HG03025 (cell line): ENCODE data around the gene PPP2R5B.

Experiments used
- ATAC-seq: cut with Tn5 transposase; IDR thresholded peaks from one replicate; pipeline ENCODE4 v1.9.1; 2021; ENCODE audit warnings: mild to moderate bottlenecking, moderate library complexity; ENCODE audit not compliant: unreplicated experiment, low FRiP score

PPP2R5B gene

DNA sequence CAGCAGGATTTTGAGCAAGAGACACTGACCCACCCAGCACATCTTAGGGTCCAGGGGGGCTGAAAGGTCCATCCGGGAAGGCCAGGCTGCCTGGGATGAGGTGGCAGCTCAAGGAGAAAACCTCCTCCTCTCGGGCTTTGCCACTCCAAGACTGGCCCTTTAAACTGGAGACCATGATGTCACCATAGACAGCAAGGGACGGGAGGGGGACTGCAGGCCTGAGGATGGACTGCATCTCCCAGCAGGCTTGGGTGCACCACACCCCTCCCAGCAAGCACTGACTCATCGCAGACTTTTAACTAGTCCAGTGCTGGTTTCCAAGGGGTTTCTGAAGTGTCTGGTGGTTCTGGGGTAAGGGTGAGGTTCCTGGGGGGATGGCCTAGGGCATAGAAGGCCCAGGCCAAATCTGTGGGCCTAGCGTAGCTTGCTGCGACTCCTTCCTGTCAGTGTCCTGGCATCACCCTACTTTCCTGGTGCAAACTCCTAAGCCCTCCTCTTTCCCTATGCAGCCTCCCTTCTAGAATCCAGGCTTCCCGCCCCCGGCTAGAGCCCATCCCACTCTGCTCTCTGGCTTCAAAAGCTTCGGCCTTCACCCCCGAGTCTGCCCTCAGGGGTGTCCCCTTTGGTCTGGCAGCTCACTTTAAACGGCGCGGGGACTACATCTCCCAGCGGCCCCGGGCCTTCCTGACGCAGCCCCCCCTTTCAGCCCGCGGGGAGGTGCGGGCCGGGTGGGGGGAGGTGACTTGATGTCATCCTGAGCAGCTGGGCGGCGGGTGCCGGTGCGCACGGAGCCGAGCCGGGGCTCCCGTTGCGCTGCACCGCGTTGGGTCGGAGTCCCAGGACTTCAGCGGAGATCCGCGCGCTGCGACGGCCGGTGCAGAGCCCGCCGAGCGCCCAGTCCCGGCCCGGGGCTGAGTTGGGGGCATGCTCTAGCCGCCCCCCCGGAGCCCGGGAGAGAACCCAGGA, at the start of gene PPP2R5B:
Gene PPP2R5B, plus strand, starts transcription at position 746 of the 966 bp plus-strand sequence. CDS start 1,046 bp downstream, outside the sequence.
- ATAC-seq, result peak; percentile 76

DNA sequence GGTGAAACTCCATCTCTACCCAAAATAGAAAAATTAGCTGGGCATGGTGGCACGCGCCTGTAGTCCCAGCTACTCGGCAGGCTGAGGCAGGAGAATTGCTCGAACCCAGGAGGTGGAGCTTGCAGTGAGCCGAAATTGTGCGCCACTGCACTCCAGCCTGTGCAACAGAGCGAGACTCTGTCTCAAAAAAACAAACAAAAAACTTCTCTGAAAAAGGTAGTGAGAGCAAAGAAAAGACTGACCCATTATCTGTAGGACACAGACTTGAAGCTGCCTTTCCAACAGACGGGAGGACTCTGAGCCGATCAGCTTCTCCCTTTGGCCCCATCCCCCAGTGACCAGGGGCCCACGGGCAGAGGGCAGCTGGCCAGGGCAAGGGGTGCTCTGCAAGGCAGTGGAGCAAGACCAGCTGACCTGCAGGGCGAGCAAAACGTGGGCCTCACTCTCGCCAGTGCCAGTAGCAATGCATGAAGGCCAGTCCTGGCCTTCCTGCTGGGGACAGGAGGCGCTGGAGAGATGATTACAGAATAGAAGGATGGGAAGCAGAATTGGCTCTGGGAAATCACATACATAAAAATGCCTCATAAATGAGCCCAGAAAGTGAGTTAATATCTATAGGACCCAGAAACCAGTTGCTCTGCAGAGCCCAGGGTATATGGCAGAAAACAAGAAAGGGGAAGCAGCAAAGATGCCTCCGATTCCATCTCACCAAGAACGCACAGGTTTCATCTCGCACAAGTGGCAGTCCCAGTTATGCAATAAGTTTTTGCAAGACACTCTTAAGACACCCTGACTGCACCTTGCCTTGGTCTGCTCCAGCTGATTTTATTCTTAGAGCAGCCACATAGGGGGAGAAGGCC, 48.9 kb upstream of the PPP2R5B start:
- ATAC-seq, result no peak

DNA sequence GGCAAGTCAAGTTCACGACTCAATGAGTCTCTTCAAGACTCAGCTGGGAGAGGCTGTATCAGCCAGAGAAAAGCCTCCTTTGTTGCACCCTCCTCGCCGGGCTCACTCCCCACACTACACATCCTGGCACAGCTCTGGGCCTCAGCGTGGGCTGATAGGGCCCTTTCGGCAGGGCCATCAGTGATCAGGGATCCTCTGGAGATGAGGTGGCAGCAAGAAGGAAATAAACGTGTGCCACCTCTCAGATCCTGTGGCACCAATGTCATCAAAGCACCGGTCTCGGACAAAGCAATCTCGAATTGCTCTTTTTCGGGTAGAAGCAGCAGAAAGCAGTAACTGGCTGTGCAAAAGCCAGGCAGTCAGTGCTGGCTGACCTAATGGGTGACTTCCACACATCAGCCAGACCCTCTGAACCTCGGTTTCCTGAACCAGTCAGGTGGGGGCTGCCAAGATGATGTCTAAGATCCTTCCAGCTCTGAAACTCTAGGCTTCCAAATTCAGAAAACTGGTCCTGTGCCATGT, 48.2 kb upstream of the PPP2R5B start:
- no peak for ATAC-seq

DNA sequence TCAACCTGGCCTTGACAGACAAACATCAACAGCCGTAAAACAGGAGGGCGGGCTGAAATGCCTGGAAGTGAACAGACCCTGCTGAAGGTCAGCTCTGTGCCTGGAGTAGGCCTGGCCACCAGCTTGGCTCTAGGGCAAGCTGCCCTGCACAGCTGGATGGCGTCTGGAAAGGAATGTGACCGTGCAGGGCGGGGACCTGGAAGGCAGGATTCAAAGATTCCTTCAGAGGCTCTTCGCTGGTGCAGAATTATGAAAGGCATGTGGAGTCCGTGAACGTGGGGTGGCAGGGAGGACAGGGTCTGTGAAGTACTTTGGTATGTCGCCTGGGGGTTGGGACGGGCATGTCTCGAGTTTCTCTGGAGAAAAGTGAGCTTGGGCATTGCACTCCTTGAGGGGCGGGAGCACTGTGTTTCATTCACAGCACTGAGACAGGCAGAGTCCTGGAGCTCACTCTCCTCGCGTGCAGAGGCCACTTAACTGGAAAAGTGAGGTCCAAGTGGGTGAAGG, 47.6 kb upstream of the PPP2R5B start:
- no peak for ATAC-seq

DNA sequence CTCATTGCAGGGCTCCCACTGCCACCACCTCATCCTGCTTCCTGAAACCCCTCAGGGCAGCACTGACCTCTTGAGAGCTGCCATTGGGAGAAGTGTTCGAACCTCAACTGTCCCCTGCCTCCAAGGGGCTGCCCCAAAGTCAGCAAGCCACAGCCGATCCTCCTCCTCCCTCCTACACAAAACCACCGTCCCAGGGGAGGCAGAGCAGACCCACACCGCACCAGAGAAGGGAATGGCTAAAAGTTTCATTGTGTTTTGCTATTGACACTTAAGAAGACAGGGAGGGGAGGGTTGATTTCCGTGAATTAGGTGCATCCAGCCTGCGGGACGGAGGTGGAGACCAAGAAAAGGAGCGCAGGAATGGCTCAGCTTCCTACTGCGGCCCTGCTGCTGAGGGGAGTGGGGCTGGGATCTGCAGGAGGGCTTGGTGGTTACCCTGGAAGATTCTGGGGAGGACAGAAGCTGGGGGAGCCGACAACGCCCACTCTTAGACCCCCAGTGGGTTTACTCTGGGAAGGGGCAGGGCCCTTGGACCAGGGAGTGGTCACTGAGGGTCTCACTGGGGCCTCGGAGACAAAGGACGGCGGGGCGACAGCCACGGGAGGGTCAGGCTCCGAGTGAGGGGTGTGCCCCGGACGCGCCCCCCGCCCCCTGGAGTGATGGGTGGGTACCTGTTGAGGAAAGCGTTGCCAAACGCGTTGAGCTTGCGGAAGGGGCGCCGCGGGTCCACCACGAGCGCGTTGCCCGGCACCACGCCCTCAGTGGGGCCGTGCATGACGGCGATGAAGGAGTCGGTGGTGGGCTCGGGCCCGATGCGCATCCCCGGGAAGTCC, 46.9 kb upstream of the PPP2R5B start:
- ATAC-seq, result peak; percentile 10

DNA sequence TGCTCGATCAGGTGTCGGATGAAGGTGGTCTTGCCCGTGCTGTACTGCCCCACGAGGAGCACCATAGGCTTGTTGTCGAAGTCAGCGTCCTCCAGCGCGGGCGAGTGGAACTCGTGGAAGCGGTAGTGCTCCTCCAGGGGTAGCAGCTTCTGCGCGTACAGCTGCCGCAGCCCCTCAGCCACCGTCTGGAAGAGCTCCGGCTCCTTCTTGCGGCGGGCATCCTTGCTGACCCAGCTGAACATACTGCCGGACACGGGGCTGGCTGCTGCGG, 46.3 kb upstream of the PPP2R5B start:
- ATAC-seq, result peak; percentile 18

DNA sequence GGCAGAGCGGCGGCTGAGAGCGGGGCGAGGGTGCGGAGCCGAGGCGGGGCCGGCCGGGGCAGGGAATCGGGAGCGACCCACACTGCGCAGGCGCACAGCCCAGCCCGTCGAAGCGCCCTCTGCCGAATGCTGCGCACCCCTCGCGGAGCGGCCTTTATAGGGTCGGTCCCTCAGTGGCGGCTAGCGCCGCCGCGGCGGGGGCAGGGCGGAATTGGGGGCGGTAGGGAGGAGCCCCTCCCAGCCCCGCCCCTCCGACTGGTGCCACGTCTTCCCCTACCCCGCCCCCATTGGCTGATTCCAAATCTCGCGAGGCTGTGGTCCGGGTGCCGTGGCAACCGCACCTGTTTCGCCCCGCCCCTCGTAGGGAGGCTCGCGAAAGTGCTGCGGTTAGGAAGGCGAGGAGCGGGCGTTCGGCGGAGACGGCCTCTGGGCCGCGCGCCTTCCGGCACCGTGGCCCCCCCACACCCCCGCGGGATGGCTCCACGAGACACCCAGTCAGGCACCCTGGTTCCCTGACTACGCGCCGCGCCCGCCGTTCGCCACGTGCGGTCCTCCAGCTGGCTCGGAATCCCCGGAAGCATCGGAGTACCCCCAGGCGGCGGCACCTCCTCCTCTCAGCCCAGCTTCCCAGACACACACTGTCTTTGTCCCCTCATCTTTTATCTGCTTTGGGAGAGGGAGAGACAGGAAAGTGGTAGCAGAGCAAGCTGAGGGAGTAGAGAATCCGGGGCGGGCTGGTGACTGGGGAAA, 45.8 kb upstream of the PPP2R5B start, which contains the start of gene EHD1:
Gene EHD1, minus strand, starts transcription at position 128 of the 750 bp plus-strand sequence. CDS start 157 bp downstream, outside the sequence.
- ATAC-seq, result peak; percentile 74

DNA sequence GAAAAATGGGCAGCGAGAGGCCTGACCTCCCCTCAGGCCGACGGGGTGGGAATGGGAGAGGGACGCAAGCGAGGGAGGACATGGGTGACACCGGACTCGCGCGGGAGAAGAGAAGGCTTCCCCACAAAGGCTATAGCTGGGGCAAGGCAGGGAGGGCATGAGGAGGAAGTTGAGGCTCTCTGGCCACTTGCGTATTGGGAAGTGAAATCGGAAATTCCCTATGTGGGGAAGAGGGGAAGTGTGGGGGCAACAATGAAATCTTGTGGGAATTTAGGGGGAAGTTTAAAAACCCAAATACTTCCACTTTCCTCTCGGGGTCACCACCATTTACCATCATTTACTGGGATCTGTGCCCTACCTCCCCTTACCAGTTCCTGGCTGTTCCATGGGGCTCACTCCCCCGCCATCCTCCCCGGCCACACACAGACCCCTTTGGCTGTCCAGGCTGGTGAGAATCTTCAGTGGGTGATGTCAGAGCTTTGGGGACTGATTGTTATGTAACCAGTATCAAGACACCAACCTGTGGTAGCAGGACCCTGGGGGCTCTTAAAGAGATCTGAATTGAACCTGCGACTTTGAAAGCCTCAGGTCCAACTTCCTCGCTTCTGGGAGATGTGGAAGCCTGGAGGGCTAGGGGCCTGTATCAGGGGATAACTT, 45.1 kb upstream of the PPP2R5B start:
- no peak for ATAC-seq

DNA sequence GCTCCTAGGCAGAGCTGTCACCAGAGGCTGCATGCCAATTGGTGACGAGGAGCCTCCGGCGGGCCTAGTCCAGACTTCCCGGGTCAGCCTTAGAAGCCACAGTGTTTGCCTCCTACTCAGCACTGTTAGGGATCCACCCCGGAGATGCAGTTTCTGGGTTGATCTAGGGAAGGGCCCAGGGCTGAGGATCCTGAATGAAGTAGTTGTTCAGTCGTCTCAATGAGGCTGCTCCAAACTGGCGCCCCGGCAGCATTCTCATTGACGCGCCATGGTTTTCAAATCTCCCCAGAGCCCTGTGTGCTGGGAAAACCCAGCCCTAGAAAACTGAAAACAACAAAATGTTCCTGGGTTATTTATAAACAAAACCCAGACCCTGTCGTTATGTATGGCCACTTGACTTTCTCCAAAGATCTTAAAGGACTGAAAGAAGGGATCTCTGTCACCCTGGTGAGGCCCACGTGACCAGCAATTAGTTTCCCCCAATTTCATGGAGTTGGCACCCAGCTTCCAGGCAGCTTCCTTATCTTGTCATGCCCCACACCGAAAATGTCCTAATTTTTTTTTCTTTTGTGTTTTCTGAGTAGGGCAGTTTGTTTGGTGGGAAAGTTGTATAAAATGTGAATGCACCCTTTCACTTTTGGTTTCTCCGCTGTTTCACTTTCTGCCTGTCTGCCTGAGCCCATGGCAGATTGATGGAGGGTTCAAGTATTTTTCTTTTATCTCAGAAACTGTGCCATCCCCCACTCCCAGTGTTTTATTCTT, 44.1 kb upstream of the PPP2R5B start:
- ATAC-seq, result no peak

DNA sequence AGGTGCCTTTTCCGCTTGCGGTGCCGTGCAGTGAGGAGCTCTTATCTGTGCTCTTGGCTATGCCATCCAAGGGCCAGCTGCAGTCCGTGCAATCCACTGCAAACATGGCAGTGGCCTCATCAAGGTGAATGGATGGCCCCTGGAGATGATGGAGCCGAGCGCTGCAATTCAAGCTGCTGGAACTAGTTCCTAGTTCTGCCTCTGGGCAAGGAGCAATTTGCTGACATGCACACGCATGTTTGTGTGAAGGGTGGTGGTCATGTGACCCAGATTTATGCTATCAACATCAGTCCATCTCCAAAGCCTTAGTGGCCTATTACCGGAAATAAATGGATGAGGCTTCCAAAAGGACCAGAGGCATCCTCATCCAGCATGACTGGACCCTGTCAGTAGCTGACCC, 43.0 kb upstream of the PPP2R5B start:
- no peak for ATAC-seq

DNA sequence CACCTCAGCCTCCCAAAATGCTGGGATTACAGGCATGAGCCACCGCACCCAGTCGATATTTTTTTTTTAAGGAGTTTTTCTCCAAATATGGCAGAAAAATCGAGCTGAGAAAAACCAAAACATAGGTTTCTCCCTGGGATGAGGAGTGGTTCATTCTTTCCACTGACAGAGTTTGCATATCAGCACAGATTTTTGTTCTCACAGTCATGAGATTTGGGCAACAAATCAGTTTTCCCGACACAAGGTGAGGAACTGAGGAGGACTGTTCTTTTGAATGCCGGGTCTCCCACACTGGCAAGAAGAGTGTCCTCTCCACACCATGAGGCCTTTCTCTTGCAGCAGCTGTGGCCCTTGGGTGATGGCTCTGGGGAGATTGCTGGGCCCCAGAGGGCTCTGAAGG, 42.2 kb upstream of the PPP2R5B start:
- ATAC-seq, result no peak

DNA sequence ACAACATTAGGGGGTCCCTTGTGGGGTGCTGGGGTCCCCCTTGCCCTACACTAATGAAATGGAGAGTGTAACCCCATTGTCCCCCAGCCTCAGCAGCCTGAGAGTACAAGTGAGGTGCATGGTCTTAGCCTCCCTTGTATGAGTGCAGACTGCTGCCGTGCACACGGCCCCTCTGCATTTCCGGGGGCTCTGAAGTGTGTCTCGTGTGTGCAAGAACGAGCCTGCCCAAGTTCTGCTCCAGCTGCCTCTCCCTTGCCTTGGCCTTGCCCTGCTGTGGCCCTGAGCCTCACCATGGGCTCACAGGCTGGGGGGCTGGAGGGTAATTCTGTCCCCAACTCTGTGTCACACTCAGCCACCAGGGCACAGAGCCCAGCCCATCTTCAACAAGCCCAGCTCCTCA, 40.9 kb upstream of the PPP2R5B start:
- ATAC-seq, result no peak

DNA sequence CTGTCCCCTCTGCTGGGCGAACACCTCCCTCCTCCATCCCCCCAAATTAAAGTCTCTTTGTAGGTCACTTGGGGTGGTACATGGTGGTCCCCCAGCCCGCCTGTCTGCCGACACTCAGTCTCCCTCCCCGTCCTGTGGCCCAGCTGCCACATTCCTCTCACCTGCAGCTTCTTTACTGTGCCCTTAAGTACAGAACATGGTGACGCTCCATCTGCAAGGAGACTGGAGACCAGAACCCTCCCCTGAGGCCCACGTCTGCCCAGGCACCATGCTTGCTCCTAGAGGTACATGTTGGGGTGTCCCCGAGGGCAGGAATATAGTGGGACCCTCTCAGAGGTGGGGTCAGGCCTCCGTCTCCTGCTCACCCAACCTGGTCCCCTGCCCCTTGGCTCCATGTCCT, 40.5 kb upstream of the PPP2R5B start:
- ATAC-seq, result no peak

DNA sequence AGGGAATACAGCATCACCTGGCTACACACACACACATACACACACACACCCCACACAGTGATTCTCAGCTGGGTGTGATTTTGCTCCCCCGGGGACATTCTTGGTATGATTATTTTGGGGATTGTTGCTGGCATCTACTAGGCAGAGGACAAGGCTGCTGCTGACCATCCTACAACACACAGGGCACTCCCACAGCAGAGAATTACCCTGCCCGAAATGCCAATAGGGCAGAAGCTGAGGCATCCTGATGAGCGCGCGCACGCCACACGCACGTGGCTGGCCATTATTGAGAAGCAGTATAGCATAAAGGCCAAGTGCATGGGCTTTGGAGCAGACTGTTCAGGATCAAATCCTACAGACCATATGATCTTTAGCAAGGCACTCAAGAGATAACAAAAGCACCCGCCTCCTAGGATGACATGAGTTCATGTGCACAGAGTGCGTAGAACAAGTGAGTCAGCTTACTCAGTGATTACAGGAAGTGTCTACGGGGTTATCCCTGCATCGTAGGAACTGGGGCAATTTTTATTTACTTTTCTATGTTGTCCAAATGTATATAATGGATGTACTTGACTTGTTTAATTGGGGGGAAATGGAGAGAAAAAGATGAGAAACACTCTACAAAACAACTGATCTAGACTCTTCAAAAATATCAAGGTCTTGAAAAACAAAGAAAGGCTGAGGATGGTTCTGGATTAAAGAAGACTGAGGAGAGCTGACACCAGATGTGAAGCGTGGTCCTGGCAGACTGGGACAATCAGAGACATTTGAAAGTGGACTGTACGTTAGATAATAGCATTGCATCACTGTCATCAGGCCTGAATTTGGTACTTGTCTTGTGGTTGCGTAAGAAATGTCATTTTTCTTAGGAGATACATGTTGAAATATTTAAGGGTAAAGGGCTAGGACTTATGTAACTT, 38.9 kb upstream of the PPP2R5B start:
- ATAC-seq, result no peak

DNA sequence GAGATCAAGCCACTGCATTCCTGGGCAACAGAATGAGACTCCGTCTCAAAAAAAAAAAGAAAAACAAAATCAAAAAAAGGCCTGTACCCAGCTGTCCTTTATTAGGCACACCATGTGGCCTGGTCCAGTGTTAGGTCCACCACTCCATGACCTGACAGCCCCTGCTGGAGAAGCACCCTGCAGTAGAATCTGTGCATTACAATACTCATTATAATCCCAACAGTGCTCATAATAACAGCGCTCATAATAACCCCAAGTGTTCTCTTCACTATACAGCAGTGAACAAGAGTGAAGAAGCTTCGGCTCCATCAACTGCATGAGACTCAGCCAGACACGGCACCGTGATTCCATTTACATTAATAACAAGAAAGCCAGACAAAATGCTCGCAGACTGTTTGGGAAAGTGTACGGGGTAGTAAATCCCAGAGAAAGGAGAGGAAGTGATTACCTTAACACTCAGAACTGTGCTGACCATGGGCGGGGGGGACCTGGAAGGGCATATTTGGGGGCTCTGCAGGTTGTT, 37.2 kb upstream of the PPP2R5B start:
- ATAC-seq, result no peak

DNA sequence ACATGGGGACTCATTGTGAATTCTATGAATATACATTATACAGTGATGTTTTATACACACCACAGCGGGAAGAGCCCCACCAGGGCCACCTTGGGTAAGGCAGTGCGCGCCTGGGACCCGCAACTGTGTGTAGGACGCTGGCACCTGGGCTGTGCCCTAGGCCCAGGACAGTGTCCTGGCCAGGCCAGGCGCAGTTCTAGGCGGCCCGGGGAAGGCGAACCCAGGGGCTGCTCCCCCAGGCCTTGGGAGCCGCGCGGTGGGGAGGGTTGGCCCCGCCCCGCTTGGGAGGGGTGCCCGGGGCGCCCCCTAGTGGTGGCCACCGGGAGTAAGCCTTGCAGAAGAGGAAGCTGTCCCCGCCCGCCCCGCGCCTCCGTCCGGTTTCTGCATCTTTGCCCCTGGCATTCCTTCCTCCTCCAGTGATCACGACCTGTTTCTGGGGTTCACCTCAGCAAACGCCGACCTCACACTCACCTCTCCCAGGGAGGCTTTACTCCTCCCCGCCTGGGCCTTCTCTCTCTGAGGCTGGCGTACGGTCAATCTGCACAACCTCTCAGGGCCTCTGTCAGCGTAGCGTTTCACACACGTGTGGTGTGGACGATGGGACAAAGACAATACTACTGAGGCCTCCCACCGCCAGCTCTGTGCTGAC, 36.6 kb upstream of the PPP2R5B start:
- no peak for ATAC-seq

DNA sequence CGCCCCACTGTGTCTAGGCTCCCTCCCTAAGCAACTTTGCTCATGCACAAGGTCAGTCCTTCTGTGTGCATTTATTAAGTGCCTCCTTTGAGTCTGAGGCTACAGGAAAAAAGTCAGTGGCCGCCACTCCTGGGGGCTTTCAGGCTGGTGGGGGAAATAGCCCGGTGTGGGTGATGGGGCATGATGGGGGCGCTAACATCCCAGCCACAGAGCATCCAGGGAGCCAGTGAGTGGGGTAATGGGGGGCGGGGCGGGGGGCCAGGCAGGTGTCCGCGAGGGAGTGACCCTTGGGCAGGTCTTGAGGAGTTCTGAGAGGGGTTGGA, 36.1 kb upstream of the PPP2R5B start:
- ATAC-seq, result no peak
